ENCODE results near the gene RAD9A.

GRCh38 chr11:67441098-67441563 is 49.3 kb downstream of the RAD9A start:
- no peak for TF ChIP-seq CTCF (IDR thresholded peaks at IDR 0.05)
- TF ChIP-seq POLR2A (IDR thresholded peaks at IDR 0.05): no peak

Data from heart left ventricle (tissue), 13 donors.